Measurements from ENCODE around the gene GCC2. TPM values are rescaled to one million over a fixed set of nuclear protein-coding genes. Genes with fewer than 3 reads are reported as not detected.

GCC2 gene
- total RNA-seq, 1 experiment from 2014 or later: 7.9 TPM

Other genes starting within 250 kb of the GCC2 start
- not detected in 2 replicates for gene SULT1C3, start 209.2 kb upstream of the GCC2 start, total RNA-seq (2014; rRNA removed; shearing (Covaris generic))
- 0.45 and 0.70 TPM in 2 replicates for gene SULT1C2, start 160.3 kb upstream of the GCC2 start, total RNA-seq (2014; rRNA removed; shearing (Covaris generic))
- 0.23 TPM in 1 of 2 replicates, not detected in the other for gene SULT1C4, start 71.3 kb upstream of the GCC2 start, total RNA-seq (2014; rRNA removed; shearing (Covaris generic))
- 31.6 and 50.6 TPM in 2 replicates for gene LIMS1, start 85.3 kb downstream of the GCC2 start, total RNA-seq (2014; rRNA removed; shearing (Covaris generic))

Data from H4 (cell line).